Measurements from ENCODE around the gene TENM3. TPM values are rescaled to one million over a fixed set of nuclear protein-coding genes. Genes with fewer than 3 reads are reported as not detected.
A peak's percentile ranks its signal among the peaks of the same experiment; 100 is the strongest.

The TENM3 gene
- total RNA-seq, 1 experiment from 2014 or later, result 34.1 TPM

DNA sequence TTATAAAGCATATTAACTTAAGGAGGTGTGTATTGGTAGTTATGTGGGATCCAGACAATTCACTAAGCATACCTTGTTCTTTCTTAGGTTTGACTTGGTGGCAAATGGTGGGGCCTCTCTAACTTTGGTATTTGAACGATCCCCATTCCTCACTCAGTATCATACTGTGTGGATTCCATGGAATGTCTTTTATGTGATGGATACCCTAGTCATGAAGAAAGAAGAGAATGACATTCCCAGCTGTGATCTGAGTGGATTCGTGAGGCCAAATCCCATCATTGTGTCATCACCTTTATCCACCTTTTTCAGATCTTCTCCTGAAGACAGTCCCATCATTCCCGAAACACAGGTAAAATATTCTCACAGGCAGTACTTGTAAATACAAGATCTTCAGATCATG lies 487.6 kb downstream of the TENM3 start:
- intact Hi-C loops (cut with micrococcal nuclease), result no loop called here
- ChIA-PET POLR2A (no interaction called here), CTCF (no interaction called here)
- Mint-ChIP-seq H3K36me3 (ENCODE audit: insufficient read depth, unreplicated experiment) (peaks cover 12% of the 10 kb centered on the region), H3K27ac (ENCODE audit: low read depth, unreplicated experiment) (no peak overlapping the region), H3K4me1 (ENCODE audit: insufficient read depth, unreplicated experiment) (no peaks in the 10 kb centered on the region), H3K27me3 (ENCODE audit: insufficient read depth, unreplicated experiment) (no peaks in the 10 kb centered on the region), H3K9me3 (ENCODE audit: unreplicated experiment) (peaks cover 7% of the 10 kb centered on the region), H3K4me3 (ENCODE audit: unreplicated experiment) (no peak overlapping the region)
- no peak for TF ChIP-seq CTCF (IDR thresholded peaks at IDR 0.05; ENCODE audit: unreplicated experiment)
- no peak for DNase-seq (ENCODE audit: unreplicated experiment)
- no TSS peak for BruUV-seq (replicated peaks)

DNA sequence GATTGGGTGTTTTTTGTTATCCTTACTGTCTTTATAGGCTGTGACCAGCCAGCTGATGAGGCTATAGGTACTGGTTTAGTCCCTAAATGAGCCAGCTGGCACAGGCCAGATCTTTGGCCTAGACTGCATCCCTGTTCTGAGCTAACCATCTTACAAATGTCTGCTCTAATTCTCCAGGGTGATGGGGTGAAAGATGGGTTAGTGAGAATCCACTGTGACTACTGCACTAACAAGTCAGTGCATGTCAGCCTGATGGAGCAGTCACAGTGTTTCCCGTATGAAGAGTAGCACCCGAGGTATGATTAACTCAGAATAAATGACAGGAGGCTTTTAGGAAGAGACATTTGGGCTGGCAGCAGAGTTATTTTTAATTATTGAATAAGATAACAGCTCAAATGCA lies 493.0 kb downstream of the TENM3 start:
- CTCF ChIA-PET, result interaction anchor here (0.6 to 1.6 kb wide), 5 partner anchors 9 to 492 kb away, joined by 3 to 4 read pairs (median 3); no protein-coding TSS in a partner anchor
- peaks cover 23% of the 10 kb centered on the region for H3K4me1 Mint-ChIP-seq (ENCODE audit: insufficient read depth, unreplicated experiment)
- H3K27me3 Mint-ChIP-seq (ENCODE audit: insufficient read depth, unreplicated experiment), result no peaks in the 10 kb centered on the region
- peaks cover 7% of the 10 kb centered on the region for H3K36me3 Mint-ChIP-seq (ENCODE audit: insufficient read depth, unreplicated experiment)
- TF ChIP-seq CTCF (IDR thresholded peaks at IDR 0.05; ENCODE audit: unreplicated experiment), result no peak
- peak; percentile 48 for DNase-seq (ENCODE audit: unreplicated experiment)
- POLR2A ChIA-PET, result interaction anchor here (0.9 to 1.3 kb wide), 5 partner anchors 9 to 182 kb away, joined by 3 to 4 read pairs (median 3); no protein-coding TSS in a partner anchor
- intact Hi-C loops (cut with micrococcal nuclease), result no loop called here
- peaks cover 7% of the 10 kb centered on the region for H3K9me3 Mint-ChIP-seq (ENCODE audit: unreplicated experiment)
- H3K4me3 Mint-ChIP-seq (ENCODE audit: unreplicated experiment), result no peak overlapping the region
- no TSS peak for BruUV-seq (replicated peaks)
- H3K27ac Mint-ChIP-seq (ENCODE audit: low read depth, unreplicated experiment), result peak overlapping the region; percentile 57

DNA sequence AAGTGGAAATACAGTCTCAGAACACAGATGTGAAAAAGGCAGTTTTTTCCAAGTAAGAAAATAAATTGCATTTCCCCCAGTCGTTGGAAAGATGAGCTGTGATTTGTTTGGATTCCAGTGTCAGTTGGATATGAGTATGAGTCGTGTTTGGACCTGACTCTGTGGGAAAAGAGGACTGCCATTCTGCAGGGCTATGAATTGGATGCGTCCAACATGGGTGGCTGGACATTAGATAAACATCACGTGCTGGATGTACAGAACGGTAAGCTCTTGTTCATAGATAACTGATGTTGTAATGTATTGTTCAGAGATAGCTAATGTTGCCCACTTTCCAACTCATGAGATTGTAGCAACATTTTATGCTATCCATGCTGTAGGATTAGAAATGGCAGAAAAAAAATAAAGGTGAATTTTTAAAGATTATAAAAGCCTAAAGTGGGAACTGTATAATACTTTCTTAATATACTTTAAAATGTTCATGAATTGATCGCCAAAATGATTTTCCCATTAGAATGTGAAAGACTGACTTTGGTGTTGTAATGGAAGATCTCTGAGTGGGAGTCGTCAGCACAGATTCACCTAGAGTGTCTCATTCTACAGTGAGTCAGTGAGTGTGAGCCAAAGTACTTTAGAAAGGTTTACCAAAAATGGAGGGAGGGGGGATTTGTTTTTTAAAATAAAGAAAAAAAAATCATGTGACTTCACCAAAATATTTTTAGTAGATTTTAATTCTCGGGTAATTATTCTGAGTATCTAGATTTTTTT lies 495.3 kb downstream of the TENM3 start:
- no peak for TF ChIP-seq CTCF (IDR thresholded peaks at IDR 0.05; ENCODE audit: unreplicated experiment)
- DNase-seq (ENCODE audit: unreplicated experiment), result peak; percentile 33
- no TSS peak for BruUV-seq (replicated peaks)
- Mint-ChIP-seq H3K27ac (ENCODE audit: low read depth, unreplicated experiment) (peak overlapping the region; percentile 8), H3K4me1 (ENCODE audit: insufficient read depth, unreplicated experiment) (peaks cover 23% of the 10 kb centered on the region), H3K9me3 (ENCODE audit: unreplicated experiment) (peaks cover 2% of the 10 kb centered on the region), H3K4me3 (ENCODE audit: unreplicated experiment) (no peak overlapping the region), H3K27me3 (ENCODE audit: insufficient read depth, unreplicated experiment) (no peaks in the 10 kb centered on the region), H3K36me3 (ENCODE audit: insufficient read depth, unreplicated experiment) (peaks cover 7% of the 10 kb centered on the region)
- ChIA-PET CTCF (interaction anchor here (0.7 to 1.1 kb wide), 3 partner anchors 336 to 648 kb away, joined by 3 to 4 read pairs (median 3); no protein-coding TSS in a partner anchor), POLR2A (interaction anchor here (0.5 to 1.1 kb wide), 5 partner anchors 10 to 852 kb away, joined by 3 to 5 read pairs (median 3); no protein-coding TSS in a partner anchor)
- intact Hi-C loops (cut with micrococcal nuclease), result no loop called here

GRCh38 chr4:182740256-182740655 lies 497.1 kb downstream of the TENM3 start:
- CTCF ChIA-PET, result interaction anchor here (0.6 kb wide), 2 partner anchors 15 to 468 kb away, joined by 3 read pairs; no protein-coding TSS in a partner anchor
- no peak for TF ChIP-seq CTCF (IDR thresholded peaks at IDR 0.05; ENCODE audit: unreplicated experiment)
- H3K4me3 Mint-ChIP-seq (ENCODE audit: unreplicated experiment), result no peak overlapping the region
- no peaks in the 10 kb centered on the region for H3K27me3 Mint-ChIP-seq (ENCODE audit: insufficient read depth, unreplicated experiment)
- intact Hi-C loops (cut with micrococcal nuclease), result no loop called here
- BruUV-seq (replicated peaks), result no TSS peak
- H3K27ac Mint-ChIP-seq (ENCODE audit: low read depth, unreplicated experiment), result no peak overlapping the region
- H3K9me3 Mint-ChIP-seq (ENCODE audit: unreplicated experiment), result no peaks in the 10 kb centered on the region
- POLR2A ChIA-PET, result interaction anchor here (1.1 kb wide), 1 partner anchor 37 kb away, joined by 3 read pairs; no protein-coding TSS in a partner anchor
- no peaks in the 10 kb centered on the region for H3K36me3 Mint-ChIP-seq (ENCODE audit: insufficient read depth, unreplicated experiment)
- H3K4me1 Mint-ChIP-seq (ENCODE audit: insufficient read depth, unreplicated experiment), result peaks cover 29% of the 10 kb centered on the region
- no peak for DNase-seq (ENCODE audit: unreplicated experiment)
